Stimulated activated CD4-positive, alpha-beta T cell treated with anti-CD3 and anti-CD28 coated beads, Interleukin-2, amount 100 ng/mL, for 24 hours (primary cell): ENCODE results near the gene SEC22B.
"Not testable (repeated sequence)": the region's sequence is repeated elsewhere in the genome, so short reads cannot be mapped to it uniquely, and the experiment has no call there.

Source experiments
- DNase-seq, 2 donors: peaks; one replicate each; pipeline ENCODE4 v3.0.0-alpha.2; 2020

The SEC22B gene

DNA sequence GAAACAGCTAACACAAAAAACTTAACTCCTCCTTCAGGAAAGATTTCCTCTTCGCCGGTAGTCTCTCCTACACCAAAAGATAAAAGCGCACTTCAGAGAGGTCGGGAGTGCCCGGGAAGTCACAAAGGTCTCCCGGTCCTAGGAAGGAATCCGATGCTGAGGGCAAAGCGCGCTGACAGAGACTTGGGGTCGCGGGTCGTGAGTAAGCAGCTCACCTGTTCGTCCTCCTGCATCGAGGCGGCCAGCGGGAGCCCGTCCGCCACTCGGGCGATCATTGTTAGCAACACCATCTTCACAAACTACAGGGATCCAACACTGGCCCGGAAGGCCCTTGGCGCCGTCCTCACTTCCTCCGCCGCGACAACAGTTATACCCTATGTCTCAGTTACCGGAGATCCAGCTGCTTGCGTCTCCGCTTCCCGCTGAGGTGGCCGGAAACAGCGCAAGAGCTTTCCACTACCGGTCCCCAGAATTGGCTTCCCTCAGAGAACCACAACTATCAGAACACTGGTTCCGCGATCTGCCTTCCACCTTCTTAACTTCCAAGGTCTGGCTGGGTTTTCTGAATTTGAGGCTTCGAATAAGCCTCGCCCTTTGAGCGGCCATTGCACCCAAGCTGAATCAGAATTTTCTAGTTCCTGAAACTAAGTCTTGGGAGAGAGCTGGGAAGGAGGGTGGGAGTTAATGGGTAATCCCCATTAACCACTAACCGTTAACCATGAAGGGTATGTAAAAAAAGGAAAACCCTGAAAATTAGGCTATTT lies at the start of gene SEC22B:
Gene SEC22B (minus strand): TSS at position 429 of the 764 bp plus-strand sequence. CDS start 139 bp downstream, at position 290.
- DNase-seq, result peak; percentile 84 to 88

DNA sequence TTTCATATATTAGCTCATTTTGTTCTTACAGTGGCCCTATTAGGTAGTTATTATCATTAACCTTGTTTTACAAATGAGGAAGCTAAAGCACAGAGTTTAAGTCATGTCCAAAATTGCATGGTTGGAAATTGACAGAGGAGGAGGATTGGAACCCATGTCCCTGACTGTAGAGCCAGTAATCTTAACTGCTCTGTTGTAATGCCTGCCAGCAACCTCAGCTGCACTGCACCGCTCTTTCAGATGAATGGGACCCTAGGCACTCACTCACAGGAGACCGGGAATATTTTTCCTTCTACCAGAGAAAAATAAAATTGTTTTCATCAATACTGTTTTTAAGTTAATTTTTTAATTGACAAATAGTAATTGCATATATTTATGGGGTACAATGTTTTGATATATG lies 41.6 kb upstream of the SEC22B start:
- DNase-seq, result not testable (repeated sequence)

DNA sequence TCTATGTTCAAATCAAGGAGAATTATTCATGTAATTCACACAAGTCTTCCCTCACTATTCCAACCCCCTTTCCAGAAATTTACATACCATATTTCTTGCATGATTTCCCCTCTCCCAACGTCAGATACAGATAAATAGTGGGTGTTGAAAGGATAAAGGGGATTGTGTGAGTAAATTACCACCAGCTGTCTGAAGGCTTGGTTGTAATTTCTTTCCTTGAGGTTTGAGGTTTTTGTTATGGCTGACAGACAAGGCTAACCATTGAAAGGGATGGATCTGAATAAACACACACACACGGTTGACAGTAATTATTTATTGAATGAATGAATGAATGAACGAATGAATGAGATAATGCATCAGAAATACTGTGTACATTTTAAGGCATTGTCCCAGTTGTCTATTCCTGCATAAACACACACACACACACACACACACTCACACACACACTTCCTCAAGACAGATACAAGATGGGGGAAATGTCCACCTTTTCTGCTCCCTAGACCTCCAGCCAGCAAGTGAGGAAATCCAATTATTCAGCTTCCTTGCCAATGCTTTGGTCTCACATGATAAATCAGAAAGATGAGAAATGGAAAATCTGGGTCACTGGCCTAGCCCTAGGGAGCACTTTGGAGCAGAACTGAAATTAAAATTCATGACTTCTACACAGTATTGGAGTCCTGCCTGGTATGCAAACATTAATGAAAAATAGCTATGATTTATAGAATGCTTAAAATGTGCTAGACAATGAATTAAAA lies 41.0 kb upstream of the SEC22B start:
- not testable (repeated sequence) for DNase-seq

DNA sequence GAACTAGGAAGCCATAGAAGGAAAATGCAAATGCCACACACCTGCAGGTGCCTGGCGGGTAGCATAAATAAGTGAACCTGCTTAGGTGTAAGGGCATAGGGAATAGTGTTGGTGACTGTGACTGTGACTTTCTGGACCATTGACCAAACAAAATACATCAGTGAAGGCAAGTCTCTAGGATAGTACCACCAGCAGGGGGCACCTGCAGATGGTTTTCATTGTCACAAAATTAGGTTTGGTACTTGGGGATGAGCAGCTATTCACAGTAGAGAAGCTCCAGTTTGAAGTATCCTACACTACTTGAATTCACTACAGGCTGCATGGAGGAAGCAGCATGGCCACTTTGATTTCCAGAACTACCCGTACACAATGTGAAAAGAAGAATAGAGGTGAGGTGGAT lies 37.3 kb upstream of the SEC22B start:
- DNase-seq, result not testable (repeated sequence)

DNA sequence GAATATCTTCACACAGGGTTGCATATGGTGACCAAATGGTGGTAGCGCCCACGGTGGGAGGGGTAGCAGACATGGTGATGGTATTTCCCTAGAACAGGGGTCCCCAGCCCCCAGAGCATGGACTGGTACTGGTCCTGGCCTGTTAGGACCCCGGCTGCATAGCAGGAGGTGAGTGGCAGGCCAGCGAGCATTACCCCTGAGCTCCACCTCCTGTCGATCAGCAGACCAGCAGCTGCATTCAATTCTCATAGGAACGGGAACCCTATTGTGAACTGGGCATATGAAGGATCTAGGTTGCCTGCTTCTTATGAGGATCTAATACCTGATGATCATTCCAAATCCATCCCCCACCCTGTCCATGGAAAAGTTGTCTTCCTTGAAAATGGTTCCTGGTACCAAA lies 34.4 kb upstream of the SEC22B start:
- not testable (repeated sequence) for DNase-seq

DNA sequence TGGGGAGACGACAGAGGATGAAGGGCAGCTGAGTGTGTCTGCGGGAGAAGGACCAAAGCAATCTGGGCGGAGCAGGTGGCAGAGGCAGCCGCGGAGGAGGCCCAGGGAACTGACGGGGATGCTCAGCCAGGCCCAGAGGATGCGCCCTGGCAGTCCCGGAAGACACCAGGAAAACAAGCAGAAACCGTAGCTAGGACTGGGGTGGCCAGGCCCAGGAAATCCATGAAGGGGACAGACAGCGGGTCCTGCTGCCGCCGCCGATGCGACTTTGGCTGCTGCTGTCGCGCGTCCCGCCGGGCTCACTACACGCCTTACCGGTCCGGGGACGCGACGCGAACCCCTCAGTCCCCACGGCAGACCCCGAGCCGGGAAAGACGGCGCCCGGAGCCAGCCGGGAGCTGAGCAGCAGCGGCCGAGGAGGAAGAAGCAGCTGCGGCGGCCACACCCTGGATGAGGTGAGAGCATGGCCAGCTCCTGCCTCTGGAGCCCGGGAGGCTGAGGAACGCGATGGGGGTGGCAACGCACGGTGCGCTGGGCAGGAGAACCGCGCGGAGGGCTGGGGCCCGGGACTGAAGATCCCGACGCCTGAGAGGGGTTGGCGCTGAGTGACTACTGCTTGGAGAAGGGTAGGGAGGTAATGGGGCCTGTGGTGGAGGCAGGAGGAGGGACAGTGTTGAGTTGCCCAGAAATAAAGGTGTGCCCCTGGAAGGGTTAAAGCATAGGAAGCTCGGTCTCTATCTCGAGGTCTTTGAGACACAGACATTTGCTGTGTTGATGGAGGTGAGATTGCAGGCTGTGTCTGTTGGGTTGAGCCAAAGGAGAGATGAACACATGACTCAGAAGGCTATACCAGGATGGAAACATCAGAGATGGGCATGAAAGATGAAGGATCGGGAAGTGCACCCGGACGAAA lies 20.8 kb upstream of the SEC22B start:
- peak in 1 of 2 donors; percentile 6 for DNase-seq

DNA sequence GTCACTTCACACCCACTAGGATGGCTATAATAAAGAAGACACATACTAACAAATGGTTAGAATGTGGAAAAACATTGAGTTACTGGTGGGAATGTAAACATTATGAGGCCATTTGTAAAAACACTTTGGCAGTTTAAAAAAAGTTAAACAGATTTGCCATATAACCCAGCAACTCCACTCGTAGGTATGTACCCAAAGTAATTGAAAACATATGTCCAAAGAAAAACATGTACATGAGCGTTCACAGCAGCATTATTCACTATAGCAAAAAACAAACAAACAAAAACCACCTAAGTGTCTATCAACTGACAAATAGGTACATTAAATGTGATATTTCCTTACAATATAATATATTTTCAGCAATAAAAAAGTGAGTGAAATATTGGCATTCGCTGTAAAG lies 12.3 kb upstream of the SEC22B start:
- not testable (repeated sequence) for DNase-seq

DNA sequence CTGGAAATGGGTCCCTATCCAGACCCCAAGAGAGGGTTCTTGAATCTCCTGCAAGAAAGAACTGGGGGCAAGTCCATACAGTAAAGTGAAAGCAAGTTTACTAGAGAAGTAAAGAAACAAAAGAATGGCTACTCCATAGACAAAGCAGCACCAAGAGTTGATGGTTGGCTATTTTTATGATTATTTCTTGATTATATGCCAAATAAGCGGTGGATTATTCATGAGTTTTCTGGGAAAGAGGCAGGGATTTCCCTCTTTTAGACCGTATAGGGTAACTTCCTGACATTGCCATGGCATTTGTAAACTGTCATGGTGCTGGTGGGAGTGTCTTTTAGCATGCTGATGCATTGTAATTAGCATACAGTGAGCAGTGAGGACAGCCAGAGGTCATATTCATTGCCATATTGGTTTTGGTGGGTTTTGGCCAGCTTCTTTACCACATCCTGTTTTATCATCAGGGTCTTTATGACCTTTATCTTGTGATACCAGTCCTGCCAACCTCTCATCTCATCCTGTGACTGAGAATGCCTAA lies 5.9 kb upstream of the SEC22B start:
- not testable (repeated sequence) for DNase-seq

DNA sequence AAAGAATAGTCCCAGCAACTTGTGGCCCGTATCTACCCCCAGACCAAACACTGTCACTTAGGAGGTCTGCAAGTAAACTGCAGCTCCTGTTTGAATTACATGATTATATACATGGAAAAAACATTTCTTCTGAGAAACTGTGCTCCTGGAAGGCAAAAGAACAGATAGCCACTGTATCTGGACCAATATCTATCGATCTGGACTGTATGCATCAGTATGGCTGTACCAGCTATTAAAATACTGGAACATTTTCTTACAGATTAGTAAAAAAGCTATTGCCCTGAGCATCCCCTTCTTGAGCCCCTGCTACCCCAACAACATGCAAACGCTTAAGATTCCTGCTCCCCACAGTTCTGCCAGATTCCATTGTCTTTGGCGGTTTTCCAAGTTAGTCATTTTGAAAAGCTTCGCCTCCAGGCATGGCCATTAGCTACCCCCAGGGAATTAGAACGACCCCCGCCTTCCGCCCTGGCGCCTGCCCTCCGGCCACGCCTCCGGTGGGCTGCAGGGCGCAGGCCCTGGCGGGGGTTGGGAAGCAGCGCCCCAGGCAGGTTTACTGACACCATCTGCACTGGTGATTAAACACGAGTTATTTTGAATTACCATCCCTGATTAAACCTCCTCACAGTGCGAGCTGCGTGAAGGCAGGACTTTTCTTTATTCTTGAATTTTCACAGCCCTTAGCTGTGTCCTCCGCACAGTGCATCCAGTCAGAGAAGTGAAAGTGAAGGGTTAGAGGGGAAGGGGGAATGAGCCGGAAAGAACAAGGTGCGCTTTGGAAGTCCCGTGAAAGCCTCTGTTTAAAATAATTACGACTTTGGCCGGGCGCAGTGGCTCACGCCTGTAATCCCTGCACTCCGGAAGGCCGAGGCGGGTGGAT lies 3.7 kb upstream of the SEC22B start:
- not testable (repeated sequence) for DNase-seq

DNA sequence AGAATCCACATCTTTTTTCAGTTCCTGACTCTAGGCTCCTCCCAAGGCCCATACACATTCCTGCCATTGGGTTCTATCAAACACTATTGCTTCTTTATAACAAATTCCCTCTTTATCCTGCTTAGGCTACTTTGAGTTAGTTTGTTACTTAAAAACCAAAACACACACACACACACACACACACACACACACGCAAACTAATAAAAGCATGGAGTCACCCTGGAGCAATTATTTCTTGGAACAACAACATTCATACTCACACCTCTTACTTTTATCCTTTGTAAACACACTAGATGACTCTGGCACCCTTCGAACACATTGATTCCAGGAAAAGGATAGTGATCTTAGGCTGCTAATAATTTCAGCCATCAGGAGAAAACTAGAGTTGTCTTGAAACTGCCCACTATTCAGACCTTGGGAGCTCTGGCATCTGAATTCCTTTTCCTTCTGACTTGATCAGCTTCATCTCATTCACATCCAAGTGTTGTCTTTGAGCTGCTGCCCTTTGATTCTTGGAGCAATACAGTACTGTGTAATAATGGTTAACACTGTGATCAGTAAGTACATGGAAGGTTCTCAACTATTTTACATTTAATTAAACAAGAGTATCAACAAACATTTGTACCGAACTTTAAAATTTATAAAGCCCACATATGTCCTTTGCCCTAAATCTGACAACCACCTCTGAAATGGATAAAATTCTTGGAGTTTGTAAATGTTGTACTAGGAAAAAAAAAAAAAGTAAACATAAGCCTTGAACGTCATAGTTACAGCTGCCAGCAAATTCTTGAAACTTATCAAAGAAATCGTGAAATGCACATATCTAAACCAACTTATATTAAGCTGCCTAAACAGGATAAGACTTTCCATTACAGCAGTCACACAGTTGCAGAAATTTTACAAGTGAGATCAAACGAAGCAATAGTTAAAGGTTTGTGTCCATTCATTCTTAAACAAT lies 2.8 kb upstream of the SEC22B start:
- DNase-seq, result no peak

DNA sequence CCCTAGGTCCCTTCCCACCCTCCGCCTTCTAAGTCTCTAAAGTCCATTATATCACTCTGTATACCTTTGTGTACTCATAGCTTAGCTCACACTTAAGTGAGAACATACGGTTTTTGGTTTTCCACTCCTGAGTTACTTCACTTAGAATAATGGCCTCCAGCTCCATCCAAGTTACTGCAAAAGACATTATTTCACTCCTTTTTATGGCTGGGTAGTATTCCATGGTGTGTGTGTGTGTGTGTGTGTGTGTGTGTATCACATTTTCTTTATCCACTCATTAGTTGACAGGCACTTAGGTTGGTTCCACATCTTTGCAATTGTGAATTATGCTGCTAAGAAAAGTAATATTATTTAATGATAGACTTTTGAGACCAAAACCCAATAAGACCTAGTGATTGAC lies 1.7 kb upstream of the SEC22B start:
- DNase-seq, result not testable (repeated sequence)

DNA sequence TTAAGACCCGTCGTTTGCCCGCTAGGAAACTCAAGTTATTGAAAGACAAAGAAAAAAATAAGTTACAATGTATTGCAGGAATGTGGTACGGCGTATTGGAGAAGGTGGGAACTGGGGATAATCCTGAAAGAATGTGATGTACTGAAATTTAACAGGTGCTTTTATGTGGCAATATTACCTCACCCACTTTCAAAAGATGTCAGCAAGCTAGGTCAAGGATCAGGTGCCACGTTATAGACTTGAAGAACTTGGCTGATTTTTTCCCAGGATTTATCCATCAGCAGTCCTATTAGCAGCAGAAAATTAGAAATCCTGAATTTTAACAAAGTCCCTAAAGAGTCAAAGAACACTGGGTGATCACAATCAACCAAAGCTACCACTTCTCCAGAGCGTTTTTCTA lies 632 bp downstream of the SEC22B start:
- not testable (repeated sequence) for DNase-seq

DNA sequence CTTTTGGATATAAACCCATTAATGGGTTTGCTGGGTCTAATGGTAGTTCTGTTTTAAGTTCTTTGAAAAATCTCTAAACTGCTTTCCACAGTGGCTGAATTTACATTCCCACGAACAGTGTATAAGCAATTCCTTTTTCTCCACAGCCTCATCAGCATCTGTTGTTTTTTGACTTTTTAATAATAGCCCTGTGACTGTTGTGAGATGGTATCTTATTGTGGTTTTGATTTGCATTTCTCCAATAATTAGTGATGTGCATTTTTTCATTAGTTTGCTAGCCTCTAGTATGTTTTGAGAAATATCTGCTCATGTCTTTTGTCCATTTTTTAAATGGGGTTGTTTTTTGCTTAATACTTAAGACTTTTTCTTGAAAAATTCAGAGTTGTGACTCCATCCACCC lies 11.6 kb downstream of the SEC22B start:
- not testable (repeated sequence) for DNase-seq

DNA sequence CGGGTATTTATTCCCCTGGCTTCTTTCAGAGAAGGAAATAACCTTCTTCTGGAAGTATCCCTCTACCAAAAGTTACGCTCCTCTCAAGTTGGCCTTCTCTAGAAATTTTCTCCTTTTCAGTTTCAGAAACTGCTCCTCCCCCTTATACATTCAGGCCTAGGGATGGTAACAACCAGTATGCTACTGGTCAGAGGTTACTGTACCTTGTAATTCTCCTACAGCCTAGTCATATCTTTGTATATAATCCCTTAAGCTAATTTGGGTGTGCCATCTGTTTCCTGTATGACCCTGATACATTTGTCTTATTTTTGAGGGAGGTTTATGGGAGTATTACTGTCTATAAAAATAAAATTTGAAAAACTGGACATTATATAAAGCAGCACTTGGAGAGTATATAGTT lies 14.3 kb downstream of the SEC22B start:
- DNase-seq, result not testable (repeated sequence)

DNA sequence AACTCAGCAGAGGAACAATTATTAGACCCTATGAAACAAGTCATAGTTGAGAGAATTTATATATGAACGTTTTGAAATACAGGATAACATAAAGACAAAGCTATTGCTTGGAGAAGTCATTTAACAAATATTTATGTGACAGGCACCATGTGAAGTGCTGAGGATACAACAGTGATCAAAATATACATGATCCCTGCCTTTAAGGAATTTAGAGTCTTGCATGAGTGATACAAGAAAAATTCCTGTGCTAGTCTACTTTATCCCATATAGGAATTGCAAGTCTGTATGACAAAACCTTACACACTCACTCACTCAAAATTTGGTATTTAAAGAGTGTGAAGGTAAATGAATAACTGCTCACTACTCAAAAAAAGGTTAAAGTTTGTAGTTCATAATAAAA lies 17.8 kb downstream of the SEC22B start:
- not testable (repeated sequence) for DNase-seq

DNA sequence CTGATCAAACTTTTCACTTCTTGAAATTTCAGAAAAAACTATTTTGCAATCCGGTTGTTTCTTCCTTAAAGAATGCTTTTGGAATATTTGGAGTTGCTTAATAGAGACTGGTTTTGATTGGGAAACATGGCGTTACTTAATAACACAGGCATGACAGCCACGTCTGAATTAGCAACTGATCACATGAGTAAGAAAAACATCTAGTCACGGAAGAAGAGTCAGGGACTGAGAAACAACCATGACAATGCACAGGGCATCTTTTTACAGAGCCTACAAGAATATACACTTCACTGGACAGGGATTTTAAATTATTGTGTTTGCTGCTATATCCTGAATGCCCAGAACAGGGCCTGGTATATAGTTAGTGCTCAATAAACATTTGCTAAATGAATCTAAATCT lies 18.2 kb downstream of the SEC22B start:
- DNase-seq, result not testable (repeated sequence)

DNA sequence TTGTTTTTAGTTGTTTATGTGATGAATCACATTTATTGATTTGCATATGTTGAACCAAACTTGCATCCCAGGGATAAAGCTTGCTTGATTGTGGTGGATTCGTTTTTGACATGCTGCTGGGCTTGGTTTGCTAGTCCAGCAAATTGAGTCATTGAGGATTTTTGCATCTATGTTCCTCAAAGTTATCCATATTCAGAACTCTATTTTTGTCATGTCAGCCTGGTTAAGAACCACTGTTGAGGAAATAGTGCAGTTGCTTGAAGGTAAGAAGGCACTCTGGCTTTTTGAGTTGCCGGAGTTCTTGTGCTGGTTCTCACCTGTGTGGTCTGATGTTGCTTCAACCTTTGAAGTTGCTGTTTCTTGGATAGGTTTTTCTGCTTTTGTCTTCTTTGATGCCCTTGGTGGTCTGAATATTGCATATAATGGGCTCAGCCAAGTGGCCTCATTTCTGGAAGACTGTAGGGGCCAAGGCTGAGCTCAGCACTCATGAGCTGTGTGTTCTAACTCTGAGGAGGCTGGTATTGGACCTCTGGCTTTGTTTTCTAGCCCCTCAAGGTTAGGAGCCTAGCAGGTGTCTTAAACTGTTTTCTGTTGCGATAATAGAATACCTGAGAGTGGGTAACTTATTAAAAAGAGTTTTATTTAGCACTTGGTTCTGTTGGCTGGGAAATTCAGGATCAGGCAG lies 26.0 kb downstream of the SEC22B start:
- not testable (repeated sequence) for DNase-seq

DNA sequence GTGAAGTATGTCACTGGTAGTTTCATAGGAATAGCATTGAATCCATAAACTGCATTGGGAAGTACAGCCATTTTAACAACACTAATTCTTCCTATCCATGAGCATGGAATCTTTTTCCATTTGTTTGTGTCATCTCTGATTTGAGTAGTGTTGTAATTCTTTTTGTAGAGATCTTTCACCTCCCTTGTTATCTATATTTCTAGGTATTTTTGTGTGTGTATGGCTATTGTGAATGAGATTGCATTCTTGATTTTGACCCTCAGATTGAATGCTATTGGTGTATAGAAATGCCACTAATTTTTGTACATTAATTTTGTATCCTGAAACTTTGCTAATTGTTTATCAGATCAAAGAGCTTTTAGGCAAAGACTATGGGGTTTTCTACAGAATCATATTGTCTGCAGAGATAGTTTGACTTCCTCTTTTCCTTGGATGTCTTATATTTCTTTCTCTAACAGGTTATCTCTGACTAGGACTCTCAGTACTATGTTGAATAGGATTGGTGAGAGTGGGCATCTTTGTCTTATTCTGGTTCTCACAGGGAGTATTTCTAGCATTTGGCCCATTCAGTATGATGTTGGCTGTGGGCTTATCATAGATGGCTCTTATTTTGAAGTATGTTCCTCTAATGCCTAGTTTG lies 26.8 kb downstream of the SEC22B start:
- not testable (repeated sequence) for DNase-seq

DNA sequence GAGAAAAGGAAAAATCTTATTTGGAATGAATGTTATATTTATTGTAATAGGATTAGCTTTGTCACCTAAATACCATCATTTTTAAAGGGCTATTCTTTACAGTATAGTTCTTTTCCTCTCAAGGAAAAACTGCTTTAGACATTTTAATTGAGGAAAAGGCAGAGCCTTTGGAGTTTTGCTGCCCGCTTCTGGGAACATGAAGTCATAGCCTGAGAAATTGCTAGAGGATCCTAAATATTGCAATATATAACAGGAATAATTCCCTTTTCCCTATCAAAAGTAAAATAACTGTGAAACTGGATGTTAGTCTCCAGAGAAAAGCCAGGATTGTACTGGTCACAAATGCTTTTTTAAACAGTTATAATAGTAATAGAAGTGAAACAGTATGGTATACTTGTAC lies 30.5 kb downstream of the SEC22B start:
- DNase-seq, result not testable (repeated sequence)
